ENCODE results near the gene APOL4. TPM values are rescaled to one million over a fixed set of nuclear protein-coding genes. Genes with fewer than 3 reads are reported as not detected.

The APOL4 gene
- total RNA-seq, 2 experiments from 2014 or later = 0.18 TPM

DNA sequence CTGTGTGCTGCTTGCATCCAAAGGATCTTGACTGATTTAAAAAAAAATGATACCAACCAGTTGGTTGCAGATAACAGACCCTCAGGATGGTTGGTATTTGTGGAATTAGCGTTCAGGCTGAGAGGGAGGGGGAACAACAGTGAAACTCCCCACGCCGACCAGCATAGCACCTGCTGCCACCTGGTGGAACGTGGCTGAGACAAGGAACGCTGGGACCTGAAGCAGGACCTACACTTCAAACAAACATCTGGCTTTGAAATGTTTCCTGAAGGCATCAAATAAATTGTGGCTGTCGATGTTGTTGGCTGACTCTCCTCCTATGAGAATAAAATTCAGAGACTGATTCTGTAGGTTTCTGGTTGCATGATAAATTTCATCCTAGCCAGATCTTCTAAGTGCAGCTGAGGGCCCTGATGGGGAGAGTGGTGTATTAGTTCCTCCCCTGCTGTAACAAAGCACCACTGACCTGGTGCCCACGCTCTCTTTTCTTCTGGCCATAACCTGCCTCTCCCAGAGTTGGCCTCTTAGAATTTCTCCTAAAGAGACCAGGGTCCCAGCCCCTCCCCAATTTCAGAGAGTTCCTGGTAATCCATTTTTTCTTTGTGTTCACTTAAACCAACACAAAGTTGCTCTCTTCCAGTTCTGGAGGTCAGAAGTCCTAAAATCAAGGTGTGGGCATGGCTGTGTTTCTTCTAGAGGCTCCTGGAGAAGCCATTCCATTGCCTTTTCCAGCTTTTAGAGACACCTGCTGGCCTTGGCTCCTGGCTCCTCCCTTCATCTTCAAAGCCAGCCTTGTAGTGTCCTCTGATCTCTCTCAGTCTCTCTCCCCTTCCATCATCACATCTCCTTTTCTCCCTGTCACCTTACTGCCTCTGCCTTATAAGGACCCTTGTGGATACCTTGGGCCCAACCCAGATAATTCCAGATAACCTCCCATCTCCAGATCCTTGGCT lies 20.5 kb upstream of the APOL4 start:
- H3K9me3 Mint-ChIP-seq = no peaks in the 10 kb centered on the region
- intact Hi-C loops (cut with micrococcal nuclease) = no loop called here
- ChIA-PET POLR2A (interaction anchor here (0.5 kb wide), 1 partner anchor 10 kb away, joined by 3 read pairs; no protein-coding TSS in a partner anchor), CTCF (interaction anchor here (0.7 to 2.0 kb wide), 14 partner anchors 10 to 85 kb away, joined by 3 to 7 read pairs (median 4); partner anchors contain the start of gene APOL4)
- H3K27me3 Mint-ChIP-seq = peaks cover 1% of the 10 kb centered on the region
- ATAC-seq (peak; percentile 90), DNase-seq (peak; percentile 67)
- H3K4me3 Mint-ChIP-seq = no peak overlapping the region
- TF ChIP-seq, protein P1, sequence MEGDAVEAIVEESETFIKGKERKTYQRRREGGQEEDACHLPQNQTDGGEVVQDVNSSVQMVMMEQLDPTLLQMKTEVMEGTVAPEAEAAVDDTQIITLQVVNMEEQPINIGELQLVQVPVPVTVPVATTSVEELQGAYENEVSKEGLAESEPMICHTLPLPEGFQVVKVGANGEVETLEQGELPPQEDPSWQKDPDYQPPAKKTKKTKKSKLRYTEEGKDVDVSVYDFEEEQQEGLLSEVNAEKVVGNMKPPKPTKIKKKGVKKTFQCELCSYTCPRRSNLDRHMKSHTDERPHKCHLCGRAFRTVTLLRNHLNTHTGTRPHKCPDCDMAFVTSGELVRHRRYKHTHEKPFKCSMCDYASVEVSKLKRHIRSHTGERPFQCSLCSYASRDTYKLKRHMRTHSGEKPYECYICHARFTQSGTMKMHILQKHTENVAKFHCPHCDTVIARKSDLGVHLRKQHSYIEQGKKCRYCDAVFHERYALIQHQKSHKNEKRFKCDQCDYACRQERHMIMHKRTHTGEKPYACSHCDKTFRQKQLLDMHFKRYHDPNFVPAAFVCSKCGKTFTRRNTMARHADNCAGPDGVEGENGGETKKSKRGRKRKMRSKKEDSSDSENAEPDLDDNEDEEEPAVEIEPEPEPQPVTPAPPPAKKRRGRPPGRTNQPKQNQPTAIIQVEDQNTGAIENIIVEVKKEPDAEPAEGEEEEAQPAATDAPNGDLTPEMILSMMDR (IDR thresholded peaks at IDR 0.05) = peak; percentile 70
- H3K27ac Mint-ChIP-seq = no peak overlapping the region
- H3K4me1 Mint-ChIP-seq (ENCODE audit: low read depth) = peaks cover 6% of the 10 kb centered on the region
- peaks cover 3% of the 10 kb centered on the region for H3K36me3 Mint-ChIP-seq (ENCODE audit: low read depth)

DNA sequence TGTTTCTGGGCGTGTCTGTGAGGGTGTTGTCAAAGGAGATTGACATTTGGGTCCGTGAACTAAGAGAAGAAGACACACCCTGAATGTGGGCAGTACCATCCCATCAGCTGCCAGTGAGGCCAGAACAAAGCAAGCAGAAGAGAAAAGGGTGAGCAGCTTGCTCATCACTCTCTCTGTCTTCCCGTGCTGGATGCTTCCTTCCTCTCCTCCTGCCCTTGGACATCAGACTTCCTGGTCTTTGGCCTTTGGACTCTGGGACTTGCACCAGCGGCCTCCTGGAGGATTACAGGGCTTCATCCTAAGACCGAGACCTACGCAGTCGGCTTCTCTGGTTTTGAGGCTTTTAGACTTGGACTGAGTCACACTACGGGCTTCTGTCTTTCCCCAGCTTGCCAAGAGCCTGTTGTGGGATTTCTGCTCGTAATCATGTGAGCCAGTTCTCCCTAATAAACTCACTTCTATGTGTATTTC lies 18.9 kb upstream of the APOL4 start:
- H3K36me3 Mint-ChIP-seq (ENCODE audit: low read depth) = no peaks in the 10 kb centered on the region
- no peaks in the 10 kb centered on the region for H3K9me3 Mint-ChIP-seq
- H3K27me3 Mint-ChIP-seq = peaks cover 3% of the 10 kb centered on the region
- peaks cover 6% of the 10 kb centered on the region for H3K4me1 Mint-ChIP-seq (ENCODE audit: low read depth)
- POLR2A ChIA-PET = no interaction called here
- TF ChIP-seq, protein P1 (IDR thresholded peaks at IDR 0.05) = no peak
- no peak overlapping the region for H3K4me3 Mint-ChIP-seq
- intact Hi-C loops (cut with micrococcal nuclease) = no loop called here
- H3K27ac Mint-ChIP-seq = no peak overlapping the region
- ATAC-seq (no peak), DNase-seq (no peak)
- CTCF ChIA-PET = interaction anchor here (1.0 to 2.0 kb wide), 5 partner anchors 16 to 80 kb away, joined by 3 to 7 read pairs (median 6); partner anchors contain the start of gene APOL4

DNA sequence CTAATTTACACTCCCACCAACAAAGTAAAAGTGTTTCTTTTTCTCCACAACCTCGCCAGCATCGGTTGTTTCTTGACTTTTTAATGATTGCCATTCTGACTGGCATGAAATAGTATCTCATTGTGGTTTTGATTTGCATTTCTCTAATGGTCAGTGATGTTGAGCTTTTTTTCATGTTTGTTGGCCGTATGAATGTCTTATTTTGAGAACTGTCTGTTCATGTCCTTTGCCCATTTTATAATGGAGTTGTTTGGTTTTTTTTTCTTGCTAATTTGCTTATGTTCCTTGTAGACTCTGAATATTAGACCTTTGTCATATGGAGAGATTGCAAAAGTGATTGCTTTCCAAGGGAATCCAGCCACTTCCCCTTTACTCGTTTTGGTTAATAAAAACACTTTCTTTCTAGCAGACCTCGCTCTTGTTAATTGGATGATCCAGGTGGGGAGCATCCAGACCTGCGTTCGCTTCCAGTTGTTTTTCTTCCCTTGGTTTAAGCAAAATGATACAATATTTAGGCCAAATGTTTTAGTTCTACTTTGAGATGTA lies 17.1 kb upstream of the APOL4 start:
- no peak overlapping the region for H3K4me3 Mint-ChIP-seq
- no peaks in the 10 kb centered on the region for H3K9me3 Mint-ChIP-seq
- TF ChIP-seq, protein P1 (IDR thresholded peaks at IDR 0.05) = no peak
- H3K4me1 Mint-ChIP-seq (ENCODE audit: low read depth) = peaks cover 6% of the 10 kb centered on the region
- DNase-seq (no peak), ATAC-seq (no peak)
- ChIA-PET CTCF (interaction anchor here (1.5 to 3.4 kb wide), 3 partner anchors 18 to 75 kb away, joined by 3 to 17 read pairs (median 6); no protein-coding TSS in a partner anchor), POLR2A (no interaction called here)
- no peak overlapping the region for H3K27ac Mint-ChIP-seq
- no peaks in the 10 kb centered on the region for H3K36me3 Mint-ChIP-seq (ENCODE audit: low read depth)
- H3K27me3 Mint-ChIP-seq = peaks cover 8% of the 10 kb centered on the region
- intact Hi-C loops (cut with micrococcal nuclease) = no loop called here

DNA sequence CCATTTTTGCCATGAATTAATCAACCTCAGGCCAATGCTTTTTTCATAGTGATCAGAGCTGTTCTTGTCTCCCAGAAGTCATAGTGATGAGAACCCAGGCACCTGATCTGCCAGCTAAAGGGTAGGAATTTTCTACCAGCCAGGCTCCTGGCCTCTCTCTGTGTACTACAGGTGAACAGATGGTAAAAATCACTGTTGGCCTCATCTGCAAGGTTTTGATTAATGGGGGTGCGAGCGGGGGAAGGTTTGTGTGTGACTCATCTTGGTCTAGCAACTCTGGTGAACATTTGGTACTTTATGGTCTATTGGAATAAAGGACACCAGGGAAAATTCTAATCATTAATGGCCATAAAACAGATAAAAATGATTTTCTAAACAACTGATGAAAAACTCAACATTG lies 14.4 kb upstream of the APOL4 start:
- Mint-ChIP-seq H3K4me1 (ENCODE audit: low read depth) (peaks cover 3% of the 10 kb centered on the region), H3K9me3 (no peaks in the 10 kb centered on the region), H3K27ac (no peak overlapping the region), H3K27me3 (peaks cover 13% of the 10 kb centered on the region), H3K36me3 (ENCODE audit: low read depth) (no peaks in the 10 kb centered on the region), H3K4me3 (no peak overlapping the region)
- intact Hi-C loops (cut with micrococcal nuclease) = no loop called here
- TF ChIP-seq, protein P1 (IDR thresholded peaks at IDR 0.05) = no peak
- ChIA-PET CTCF (interaction anchor here (0.9 to 3.4 kb wide), 6 partner anchors 20 to 62 kb away, joined by 3 to 17 read pairs (median 4); no protein-coding TSS in a partner anchor), POLR2A (interaction anchor here (2.3 kb wide), 1 partner anchor 17 kb away, joined by 6 read pairs; no protein-coding TSS in a partner anchor)
- DNase-seq = no peak
- no peak for ATAC-seq

Data from activated CD8-positive, alpha-beta T cell treated with anti-CD3 and anti-CD28 coated beads for 36 hours (primary cell).